ENCODE results near the gene GYPC.
"Not testable (repeated sequence)": the region's sequence is repeated elsewhere in the genome, so short reads cannot be mapped to it uniquely, and the experiment has no call there.

The GYPC gene

DNA sequence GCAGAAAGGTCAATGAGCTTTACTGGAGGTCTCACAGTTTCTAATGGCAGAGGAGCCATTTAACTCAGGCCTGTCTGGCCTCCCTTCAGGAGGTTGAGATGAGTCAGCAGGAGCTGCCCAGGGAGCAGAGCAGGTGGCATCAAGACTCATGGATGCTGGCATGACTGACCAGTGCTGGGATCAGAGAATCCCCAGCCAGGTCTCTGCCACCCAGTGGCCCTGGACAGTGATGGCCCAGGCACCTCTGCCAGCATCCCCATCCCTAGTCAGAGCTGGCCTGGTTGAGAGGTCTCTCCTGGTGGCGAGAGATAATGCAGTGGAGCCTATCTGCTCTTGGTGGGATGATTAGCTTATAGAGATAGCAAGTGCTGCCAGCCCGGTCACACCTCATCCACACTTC, 43.1 kb downstream of the GYPC start:
- no peak for DNase-seq (ENCODE audit: low read depth, low spot score)

DNA sequence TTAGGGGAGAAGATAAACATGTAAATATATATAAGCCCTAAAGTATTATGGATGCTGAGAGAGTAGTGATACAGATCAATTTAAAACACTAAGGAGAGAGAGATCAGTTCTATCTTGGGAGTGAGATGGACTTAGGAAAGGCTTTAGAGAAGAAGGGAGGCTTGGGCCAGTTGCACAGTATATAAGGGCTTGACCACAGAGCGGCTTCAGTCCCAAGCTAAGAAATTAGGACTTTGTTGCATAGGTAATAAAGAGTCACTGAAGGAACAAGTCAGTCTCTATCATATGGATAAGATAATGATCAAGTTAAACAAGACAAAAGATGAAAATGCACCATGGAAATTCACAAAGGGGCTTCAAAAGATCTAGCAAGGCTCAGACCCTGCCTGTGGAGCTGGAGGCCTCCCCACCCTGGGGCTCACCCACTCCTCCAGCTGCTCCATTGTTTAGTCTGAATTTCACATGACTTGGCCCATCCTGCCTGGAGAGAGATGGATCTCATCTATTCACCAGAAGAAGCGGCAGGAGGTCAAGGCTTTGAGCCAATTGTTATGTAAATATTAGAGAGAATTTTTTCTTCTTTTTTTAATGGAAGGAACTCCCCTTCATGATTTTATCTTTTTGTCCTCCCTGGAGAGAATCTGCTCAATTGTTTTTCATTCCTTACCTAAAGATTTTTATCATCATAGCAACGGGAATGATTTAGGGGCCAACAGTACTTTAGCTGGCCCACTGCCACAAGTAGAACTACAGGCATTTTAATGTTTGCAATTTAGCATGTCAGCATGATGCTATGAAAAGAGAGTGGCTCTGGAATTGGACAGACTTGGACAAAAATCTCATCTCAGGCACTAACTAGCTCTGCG, 44.0 kb downstream of the GYPC start:
- peak; percentile 48 for DNase-seq (ENCODE audit: low read depth, low spot score)

DNA sequence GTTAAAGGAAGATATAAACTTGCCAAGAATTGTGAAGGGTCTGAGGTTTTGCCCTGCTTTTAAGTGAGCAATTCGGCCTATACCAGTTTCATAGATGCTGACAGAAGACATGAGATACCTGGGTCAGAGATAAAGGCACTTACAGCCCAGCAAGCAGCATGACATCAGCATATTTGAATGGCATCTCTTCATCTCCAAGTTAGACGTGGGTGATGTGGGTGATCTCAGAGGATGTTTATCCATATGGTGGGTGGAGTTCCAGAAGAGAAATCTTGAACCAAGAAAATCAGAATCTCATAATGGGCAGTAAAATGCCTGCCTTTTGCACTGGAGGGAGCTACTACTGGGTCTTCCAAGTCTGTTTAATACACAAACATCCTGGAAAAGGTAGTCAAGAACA, 44.7 kb downstream of the GYPC start:
- DNase-seq (ENCODE audit: low read depth, low spot score), result no peak

DNA sequence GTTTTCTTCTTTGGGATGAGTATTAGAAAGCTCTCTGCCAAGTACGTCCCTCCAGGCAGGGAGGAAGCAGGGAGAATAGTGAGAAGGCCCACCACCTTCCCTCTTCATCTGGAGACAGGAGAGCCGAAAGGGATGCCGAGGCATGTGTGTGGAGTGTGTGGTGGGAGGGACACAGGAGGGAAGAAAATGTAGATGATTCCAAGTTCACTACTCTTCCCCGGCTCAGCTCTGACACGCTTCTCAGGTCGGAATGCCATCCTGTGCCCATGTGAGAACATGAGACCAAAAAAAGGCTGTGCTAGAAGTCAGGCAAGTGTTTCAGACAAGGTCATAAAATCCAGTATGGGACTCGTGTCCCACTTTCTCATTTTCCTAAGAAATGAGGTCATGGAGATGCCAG, 47.4 kb downstream of the GYPC start:
- DNase-seq (ENCODE audit: low read depth, low spot score), result no peak

DNA sequence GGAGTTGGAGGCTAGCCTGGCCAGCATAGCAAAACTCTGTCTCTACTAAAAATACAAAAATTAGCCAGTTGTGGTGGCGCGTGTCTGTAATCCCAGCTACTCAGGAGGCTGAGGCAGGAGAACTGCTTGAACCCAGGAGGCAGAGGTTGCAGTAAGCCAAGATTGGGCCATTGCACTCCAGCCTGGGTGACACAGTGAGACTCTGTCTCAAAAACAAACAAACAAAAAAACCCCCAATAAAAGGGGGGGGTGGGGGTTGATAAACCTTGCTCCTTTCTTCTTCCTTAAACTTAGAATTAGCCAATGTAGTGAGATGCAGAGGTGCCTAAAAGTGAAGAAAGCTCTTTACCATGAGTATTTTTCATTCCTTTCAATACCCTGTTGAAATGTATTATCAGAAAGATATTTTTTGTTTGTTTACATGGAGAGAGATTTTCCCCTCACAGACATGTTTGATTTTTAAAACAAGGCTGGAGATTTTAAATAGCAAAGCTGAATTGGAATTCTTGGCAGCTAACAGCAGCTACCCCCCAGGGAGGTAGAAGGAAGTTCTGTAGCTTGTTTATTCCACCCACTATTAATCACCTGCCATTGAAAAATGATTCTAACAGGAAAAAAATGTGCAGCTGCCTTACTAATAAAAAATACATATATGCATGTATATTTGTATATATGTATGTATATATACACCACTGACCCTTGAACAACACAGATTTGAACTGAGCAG, 48.6 kb downstream of the GYPC start:
- no peak for DNase-seq (ENCODE audit: low read depth, low spot score)

DNA sequence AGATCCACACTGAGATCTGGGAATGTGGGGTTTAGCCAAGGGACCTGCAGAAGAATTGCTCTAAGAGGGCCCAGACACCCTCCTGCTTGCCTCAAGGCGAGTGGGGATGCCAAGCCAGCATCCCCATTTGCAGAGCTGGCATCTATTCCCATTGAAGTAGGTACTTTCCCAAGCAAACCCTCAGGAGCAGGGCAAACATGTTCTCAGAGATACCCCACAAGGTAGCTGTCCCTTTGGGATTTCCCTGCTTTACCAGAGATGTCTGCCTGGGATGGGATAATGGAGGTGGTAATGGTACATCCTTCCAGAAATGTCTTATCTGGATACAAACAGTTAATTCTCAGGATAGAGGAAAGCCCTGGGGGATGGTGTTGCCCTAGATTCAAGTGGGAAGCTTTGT, 51.2 kb downstream of the GYPC start:
- no peak for DNase-seq (ENCODE audit: low read depth, low spot score)

DNA sequence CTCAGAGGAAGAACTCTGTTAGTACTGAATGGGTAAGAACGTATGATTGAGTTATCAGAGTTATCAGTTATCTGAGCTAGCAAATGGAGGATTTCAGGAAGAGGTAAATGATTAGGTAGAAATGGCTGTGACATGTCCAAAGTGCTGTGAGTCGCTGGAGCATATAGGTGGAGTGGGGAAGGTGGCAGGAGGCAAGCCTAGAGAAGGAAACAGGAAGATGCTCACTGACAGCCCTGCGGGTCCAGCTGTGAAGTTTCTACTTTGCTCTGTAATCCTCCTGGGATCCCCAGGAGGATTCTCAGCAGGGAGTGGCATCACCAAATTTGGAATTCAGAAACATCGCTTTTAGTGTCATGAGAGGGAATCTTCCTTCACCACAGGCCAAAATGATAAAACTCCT, 52.0 kb downstream of the GYPC start:
- DNase-seq (ENCODE audit: low read depth, low spot score), result no peak

DNA sequence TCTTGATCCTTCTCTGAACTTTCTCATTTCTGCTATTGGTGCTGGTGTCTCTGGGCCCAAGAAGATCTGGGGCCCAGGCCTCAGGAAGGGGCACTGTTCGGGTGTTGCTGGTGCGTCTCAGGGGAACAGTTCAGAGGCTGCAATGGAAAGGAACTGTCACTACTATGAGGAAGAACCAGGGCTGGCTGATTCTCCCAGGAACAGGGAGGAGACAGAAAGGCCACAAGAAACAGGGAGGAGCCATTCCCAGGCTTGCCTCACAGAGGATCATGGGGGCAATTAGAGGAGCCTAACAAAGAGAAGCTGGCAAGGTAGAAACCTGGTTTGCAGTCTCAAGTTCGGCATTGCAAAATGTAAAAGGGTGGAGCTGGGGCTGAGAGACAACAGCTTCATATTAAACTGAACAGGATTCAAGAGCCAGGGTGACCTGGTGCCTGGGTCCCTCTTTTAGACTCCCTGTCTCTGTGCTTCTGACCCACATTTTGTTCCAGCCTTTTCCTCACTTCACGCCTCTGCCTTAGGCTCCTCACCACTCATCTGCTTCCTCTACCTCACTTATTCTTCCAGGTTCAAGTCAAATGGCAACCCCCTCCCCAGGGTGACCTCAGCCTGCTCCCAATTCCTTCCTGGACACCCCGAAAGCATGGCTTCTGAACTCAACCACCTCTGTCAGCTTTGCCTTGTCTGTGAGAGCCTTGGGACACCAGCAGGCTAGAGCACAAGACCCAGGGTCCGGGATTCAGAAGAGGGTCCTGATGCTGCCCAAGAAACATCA, 58.4 kb downstream of the GYPC start:
- no peak for DNase-seq (ENCODE audit: low read depth, low spot score)

DNA sequence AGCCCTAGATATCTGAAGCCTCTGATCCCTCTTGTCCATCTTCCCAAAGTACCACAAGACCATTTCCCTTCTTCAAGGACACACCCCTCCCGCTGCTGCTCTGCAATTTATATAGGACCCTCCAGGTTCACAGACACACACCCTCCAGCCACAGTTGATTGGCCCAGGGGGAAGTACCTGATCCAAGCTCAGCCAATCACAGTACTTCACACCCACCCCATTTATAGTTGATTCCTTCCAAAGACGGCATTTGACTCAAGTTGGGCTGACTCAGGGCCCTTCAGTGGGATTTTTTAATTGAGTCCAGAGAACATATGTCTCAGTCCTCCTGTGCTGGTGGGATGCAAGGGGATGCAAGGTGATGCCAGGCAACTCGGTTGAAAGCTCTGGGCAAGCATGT, 59.2 kb downstream of the GYPC start:
- DNase-seq (ENCODE audit: low read depth, low spot score), result no peak

DNA sequence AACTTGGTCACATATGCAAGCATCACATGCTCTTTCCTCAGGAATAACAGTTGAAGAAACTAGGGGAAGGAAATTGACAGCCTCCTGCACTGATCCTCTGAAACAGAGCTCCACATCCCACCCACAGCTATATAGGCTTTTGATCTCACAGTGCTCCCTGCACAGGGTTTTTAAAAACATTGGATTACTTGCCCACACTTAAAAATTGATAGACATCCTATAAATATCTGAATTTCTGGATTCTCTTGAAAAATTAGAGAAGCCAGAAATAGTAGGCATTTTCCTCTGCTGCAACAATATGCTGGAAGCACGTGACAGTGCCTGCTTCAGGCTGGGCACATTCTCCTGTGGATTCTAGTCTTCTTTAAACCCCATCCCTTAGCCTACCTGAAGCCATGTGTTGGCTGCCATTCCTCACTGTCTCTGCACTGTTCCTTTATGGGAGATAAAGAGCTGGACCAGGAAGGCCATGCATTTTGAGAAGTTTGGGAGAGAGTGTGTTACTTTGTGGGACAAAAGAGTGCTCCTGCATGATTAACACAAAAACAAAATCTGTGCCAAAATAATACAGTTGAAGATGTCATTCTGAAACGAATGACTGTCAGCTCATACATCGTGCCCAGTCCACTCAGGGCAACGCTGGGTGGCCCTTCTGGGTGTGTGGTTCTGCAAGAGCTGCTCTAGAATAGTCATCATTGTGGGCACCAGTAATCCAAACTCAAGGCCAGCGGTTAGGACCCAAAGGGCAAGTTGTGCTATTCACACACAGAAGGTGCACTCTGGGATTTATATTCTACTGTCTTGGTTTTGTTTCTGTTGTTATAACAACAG, 59.8 kb downstream of the GYPC start:
- no peak for DNase-seq (ENCODE audit: low read depth, low spot score)

DNA sequence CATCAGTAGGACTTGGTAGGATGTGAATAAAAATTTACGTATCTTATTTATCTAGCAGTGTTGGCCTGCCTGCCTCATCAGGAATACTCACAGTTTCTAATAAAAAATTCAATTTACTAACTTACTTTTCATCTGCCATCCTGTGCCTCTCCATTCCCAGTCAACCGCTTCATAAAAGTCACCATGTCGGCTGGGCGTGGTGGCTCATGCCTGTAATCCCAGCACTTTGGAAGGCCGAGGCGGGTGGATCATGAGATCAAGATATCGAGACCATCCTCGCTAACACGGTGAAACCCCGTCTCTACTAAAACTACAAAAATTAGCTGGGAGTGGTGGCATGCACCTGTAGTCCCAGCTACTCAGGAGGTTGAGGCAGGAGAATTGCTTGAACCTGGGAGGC, 61.3 kb downstream of the GYPC start:
- DNase-seq (ENCODE audit: low read depth, low spot score), result not testable (repeated sequence)

DNA sequence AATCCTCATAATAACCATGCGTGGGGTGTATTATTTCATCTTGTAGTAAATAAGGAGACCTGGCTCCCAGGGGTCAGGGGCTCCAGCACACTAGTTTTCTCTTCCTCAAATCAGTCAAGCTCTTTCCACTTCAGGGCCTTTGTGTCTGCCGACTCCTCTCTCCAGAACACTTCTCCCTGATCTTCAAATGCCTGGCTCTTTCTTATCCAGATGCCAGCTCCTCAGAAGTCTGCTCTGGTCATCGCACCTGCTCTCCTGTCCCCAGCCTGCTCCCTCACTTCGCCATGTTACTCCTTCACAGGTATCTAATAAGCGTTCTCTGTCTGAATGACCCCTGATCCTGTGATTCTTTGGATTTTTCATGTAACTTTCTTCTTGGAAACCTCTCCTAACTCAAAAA, 62.0 kb downstream of the GYPC start:
- no peak for DNase-seq (ENCODE audit: low read depth, low spot score)

DNA sequence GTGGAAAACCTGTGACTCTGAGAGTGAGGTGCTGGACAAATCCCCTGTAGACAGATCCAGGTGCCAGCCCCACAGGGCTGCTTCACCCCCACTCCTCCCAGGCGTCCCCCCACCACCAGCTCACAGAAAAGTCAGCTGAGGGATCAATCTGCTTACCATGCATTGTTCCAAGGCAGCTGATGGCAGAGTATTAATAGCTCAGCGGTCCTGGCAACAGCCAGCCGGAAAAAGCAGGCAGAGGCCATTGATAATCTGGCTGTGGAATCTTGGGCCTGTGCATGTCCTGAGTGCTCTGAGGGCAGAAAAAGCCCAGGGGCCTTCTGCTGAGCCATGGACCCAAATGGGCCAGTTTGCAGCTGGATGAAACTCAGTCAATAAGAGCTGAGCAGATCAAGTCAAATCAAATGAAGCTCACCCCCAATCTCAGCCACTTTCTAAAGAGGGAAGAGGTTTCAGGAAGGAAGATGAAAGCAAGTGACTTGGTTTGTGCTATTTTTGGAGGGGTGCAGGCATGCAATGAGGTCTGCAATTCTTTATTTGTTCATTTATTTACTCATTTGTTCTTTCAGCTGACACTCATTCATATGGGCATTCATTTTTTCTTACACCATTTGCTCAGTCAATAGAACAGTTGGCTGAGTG, 63.4 kb downstream of the GYPC start:
- DNase-seq (ENCODE audit: low read depth, low spot score), result no peak

DNA sequence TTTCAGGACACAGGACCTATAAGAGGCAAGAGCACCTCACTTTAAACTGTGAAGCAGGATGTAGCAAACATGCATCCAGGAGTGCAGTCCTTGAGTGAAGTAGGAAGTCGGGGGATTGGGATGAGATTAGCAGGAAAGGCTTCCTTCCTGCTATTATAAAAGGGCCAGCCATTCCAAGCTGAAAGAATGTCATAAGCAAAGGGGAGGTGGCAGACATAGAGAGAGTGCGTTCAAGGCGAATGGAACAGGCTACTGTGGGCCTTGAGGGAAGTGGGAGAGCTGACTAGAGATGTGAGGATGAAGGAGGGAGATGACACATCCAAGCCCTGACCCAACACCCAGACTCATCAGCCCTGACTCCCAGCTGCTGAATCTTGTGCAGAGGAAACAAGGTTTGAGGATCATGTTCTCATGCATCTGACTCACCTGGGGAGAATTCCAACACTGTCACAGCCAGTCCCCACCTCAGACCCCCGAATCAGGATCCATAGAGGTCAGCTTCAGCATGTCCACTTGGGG, 63.9 kb downstream of the GYPC start:
- DNase-seq (ENCODE audit: low read depth, low spot score), result no peak

DNA sequence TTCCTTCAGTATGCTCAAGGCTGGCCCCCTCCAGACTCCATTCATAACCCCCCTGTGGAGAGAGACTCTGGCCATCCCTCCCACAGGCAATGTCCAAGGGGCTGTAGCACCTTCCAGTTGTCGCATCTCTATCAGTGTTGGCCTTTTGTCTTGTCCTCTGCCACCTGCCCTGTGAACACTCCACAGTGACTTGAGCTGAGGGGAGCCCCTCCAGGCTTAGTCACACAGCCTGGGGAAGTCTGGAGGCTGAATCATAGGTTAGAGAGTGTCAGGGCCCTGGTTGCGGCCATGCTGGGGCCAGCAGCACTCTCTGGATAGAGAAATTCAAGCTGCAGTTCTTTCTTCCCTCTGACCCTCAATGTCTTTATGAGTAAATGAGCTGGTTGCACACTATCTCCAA, 64.7 kb downstream of the GYPC start:
- no peak for DNase-seq (ENCODE audit: low read depth, low spot score)

DNA sequence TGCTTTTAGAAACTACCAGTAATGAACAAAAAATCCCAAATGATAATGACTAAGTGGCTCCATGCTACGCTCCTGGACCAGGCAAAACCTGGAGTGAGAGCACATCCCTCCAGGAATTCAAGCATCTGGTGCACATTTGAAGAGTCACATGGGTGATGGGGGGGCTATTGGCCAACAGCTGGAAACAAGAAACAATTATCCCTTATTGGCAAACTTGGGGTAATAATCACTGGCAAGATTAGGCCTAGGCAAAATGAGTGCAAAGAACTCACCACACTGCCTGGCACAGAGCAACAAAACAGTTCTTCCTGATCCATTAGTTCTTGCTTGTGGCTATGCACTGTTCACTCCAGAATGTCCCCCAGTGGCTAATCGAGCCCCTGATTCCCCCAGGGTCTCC, 66.1 kb downstream of the GYPC start:
- DNase-seq (ENCODE audit: low read depth, low spot score), result no peak

DNA sequence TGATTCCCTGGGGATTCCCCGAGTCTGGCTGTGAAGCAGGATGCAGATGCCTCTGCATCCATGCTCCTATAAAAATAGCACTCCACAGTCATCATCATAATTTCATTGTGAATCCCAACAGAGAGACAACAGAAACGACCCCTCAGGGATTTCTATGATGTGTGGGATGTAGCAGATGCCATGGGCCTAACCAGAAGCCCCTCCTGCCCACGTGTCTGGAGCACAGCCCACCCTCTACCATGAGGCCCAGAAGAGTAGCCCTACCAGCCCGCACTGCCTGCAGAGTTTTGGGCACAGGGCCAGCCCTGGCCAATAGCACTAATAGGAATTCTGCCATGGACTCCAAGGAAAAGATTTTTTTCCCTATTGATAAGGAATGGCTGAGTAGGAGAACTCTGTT, 66.6 kb downstream of the GYPC start:
- no peak for DNase-seq (ENCODE audit: low read depth, low spot score)

DNA sequence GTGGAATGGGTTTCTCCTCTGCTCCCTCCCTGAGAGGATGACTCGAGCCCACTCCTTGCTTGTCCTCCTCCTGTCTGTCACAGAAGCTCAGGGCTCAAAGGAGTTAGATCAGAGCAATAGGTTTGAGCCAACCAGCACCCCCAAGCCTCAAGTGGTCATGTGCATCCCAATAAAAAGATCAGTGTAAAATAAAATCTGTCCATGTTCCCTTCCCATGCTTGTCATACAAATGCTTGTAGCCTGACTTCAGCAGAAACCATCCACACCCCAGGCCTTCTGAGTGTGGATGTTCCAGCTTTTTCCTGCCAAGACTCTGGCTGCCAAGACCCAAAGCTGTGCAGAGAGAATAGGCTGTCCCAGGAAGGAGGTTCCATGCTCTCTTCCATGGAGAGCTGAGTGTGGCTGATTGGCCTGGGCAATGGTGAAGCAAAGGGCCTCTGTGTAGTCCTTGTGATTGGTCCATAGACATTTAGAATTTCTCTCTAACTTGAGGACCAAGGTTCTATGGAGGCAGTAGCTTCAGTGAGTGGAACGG, 67.4 kb downstream of the GYPC start:
- DNase-seq (ENCODE audit: low read depth, low spot score), result no peak

DNA sequence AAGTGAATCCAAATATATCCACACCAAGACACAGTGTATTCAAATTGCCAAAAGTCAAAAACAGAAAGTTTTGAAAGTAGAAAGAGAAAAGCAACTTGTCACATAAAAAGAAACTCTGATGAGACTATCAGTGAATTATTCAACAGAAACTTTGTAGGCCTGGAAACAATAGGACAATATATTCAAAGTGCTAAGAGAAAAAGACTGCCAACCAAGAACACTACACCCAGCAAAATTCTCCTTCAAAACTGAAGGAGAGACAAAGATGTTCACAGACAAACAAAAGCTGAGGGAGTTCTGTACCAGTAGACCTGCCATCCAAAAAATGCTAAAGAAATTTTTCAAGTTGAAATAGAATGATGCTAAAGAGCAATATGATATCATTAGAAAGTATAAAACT, 69.6 kb downstream of the GYPC start:
- DNase-seq (ENCODE audit: low read depth, low spot score), result no peak

DNA sequence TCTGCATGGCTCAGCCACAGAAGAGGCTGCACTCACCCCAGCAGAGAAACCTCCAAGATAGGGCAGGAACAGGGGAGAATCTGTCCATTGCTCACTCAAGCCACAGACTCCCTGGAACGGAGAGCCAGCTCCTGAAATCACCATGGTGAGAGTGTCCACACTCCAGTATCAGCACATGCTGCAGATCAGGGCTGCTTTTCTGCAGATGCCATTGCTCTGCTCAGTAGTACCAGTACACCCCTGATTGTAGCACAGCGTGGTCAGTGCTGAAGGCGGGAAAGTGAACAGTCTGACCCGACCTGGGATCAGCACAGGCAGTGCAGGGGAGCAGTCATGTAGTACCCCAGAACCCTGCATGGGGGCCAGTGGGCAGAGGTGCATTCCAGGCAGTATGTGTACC, 73.9 kb downstream of the GYPC start:
- DNase-seq (ENCODE audit: low read depth, low spot score), result no peak

DNA sequence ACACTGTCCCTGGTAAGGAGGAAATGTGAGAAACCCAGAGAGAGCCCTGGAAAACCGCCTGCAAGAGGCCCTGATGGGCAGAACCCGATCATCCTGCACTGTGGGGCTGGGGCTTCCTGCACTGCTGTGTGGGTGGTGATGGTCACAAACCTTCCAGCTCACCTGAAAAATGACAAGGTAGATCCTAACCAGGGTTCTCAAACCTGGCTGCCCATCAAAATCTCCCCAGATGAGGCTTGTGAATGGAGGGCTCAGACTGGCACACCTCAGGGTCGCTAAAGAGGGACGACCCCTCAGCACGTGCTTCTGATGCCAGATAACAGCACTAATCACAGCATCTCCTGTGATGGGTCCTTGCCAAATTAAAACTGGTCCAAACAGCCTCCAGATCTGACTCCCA, 74.7 kb downstream of the GYPC start:
- no peak for DNase-seq (ENCODE audit: low read depth, low spot score)
